GM10248 (cell line): Measurements from ENCODE around the gene CDC25B.

Experiments used
- CTCF ChIA-PET: fragments of 300-600 bp; sonication (Branson Sonifier 250); formaldehyde crosslinking; extraction: SDS; loops from one replicate; lab custom pipeline; 2021; ENCODE audit warnings: antibody characterized with exemption; lab: Yijun Ruan, JAX
- POLR2A ChIA-PET: fragments of 350-650 bp; sonication (Branson Sonifier 250); formaldehyde crosslinking; extraction: SDS; loops from one replicate; lab custom pipeline; 2020; ENCODE audit warnings: antibody characterized with exemption; lab: Yijun Ruan, JAX
- DNase-seq: peaks from one replicate; pipeline ENCODE4 v3.0.0; 2012; ENCODE audit errors: extremely low spot score
- CTCF ChIP-seq: IDR thresholded peaks from 2 replicates; pipeline ENCODE4 v1.5.1; 2012; ENCODE audit warnings: mild to moderate bottlenecking, low read depth; ENCODE audit errors: extremely low read depth, missing control alignments, control extremely low read depth

The CDC25B gene

GRCh38 chr20:3751675-3752385 lies 44.3 kb upstream of the CDC25B start:
- POLR2A ChIA-PET = no interaction called here
- CTCF ChIA-PET = interaction anchor here (0.9 to 6.5 kb wide), 13 partner anchors 9 to 320 kb away, joined by 3 to 60 read pairs (median 5); partner anchors contain the start of genes ADISSP, AP5S1 and CENPB
- no peak for TF ChIP-seq CTCF
- DNase-seq = peak; percentile 71

- no peak for DNase-seq
- ChIA-PET POLR2A (no interaction called here), CTCF (interaction anchor here (0.7 to 6.5 kb wide), 15 partner anchors 10 to 319 kb away, joined by 3 to 60 read pairs (median 3); partner anchors contain the start of genes ADISSP, AP5S1 and SPEF1)
- no peak for TF ChIP-seq CTCF
These were observed 43.7 kb upstream of the CDC25B start for GRCh38 chr20:3752386-3752759.

GRCh38 chr20:3753098-3753497 lies 43.0 kb upstream of the CDC25B start:
- ChIA-PET CTCF (interaction anchor here (0.7 to 6.5 kb wide), 15 partner anchors 10 to 319 kb away, joined by 3 to 60 read pairs (median 3); partner anchors contain the start of genes ADISSP, AP5S1 and SPEF1), POLR2A (no interaction called here)
- TF ChIP-seq CTCF = peak; percentile 48
- peak; percentile 82 for DNase-seq

GRCh38 chr20:3753501-3754275 lies 42.4 kb upstream of the CDC25B start:
- DNase-seq = no peak
- TF ChIP-seq CTCF = no peak
- POLR2A ChIA-PET = no interaction called here
- CTCF ChIA-PET = interaction anchor here (0.8 to 6.5 kb wide), 10 partner anchors 11 to 318 kb away, joined by 3 to 60 read pairs (median 4); partner anchors contain the start of gene ADISSP

- POLR2A ChIA-PET = no interaction called here
- TF ChIP-seq CTCF = no peak
- CTCF ChIA-PET = interaction anchor here (0.8 to 6.5 kb wide), 6 partner anchors 12 to 44 kb away, joined by 3 to 60 read pairs (median 5); partner anchors contain the start of gene ADISSP
- no peak for DNase-seq
These were observed 41.9 kb upstream of the CDC25B start for GRCh38 chr20:3754276-3754630.

- no peak for TF ChIP-seq CTCF
- DNase-seq = no peak
- CTCF ChIA-PET = interaction anchor here (0.9 to 6.5 kb wide), 6 partner anchors 9 to 318 kb away, joined by 3 to 60 read pairs (median 4); partner anchors contain the start of genes ADISSP and AP5S1
- POLR2A ChIA-PET = interaction anchor here (0.6 to 1.4 kb wide), 2 partner anchors 12 to 29 kb away, joined by 4 to 9 read pairs; partner anchors contain the start of gene ADISSP
These were observed 40.8 kb upstream of the CDC25B start for GRCh38 chr20:3755269-3755668.
